ENCODE data around the gene TBATA. TPM values are rescaled to one million over a fixed set of nuclear protein-coding genes. Genes with fewer than 3 reads are reported as not detected.

The TBATA gene
- total and polyA plus RNA-seq, 10 donors: 0.45 to 2.9 (median 0.63) TPM; not detected in 2

DNA sequence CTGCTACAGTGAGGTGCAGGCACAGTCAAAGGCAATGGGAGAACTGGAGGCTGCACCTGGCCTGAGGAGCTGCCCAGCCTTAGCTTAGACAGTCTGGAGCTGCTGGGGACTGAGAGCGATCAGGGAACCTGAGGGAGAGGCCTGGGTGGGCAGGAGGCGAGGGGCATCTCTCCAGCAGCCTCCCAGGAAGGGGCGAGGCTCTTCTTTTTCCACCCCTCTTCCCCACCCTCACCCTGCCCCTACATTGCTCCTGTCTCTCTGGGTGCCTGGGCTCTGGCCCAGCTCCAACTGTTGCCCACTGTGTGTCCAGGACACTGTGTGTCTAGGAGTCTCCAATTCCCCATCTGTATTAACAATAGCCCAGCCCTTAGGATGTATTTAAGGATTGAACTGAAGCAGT is 36.9 kb downstream of the TBATA start:
- Histone ChIP-seq H3K27ac (no peak overlapping the region), H3K36me3 (no peaks in the 10 kb centered on the region), H3K4me3 (no peak overlapping the region), H3K9me3 (no peaks in the 10 kb centered on the region), H3K27me3 (replicated peaks in 1 of 7) (no peaks in the 10 kb centered on the region), H3K4me1 (peaks cover 0 to 4% (median under 1%) of the 10 kb centered on the region in 6 donors)
- intact Hi-C loops (cut with DNase I; ENCODE audit: low total_unique reads): no loop called here
- TF ChIP-seq POLR2AphosphoS5 (IDR thresholded peaks at IDR 0.05) (no peak), POLR2A (IDR thresholded peaks at IDR 0.05) (no peak)
- TF ChIP-seq, protein P1, sequence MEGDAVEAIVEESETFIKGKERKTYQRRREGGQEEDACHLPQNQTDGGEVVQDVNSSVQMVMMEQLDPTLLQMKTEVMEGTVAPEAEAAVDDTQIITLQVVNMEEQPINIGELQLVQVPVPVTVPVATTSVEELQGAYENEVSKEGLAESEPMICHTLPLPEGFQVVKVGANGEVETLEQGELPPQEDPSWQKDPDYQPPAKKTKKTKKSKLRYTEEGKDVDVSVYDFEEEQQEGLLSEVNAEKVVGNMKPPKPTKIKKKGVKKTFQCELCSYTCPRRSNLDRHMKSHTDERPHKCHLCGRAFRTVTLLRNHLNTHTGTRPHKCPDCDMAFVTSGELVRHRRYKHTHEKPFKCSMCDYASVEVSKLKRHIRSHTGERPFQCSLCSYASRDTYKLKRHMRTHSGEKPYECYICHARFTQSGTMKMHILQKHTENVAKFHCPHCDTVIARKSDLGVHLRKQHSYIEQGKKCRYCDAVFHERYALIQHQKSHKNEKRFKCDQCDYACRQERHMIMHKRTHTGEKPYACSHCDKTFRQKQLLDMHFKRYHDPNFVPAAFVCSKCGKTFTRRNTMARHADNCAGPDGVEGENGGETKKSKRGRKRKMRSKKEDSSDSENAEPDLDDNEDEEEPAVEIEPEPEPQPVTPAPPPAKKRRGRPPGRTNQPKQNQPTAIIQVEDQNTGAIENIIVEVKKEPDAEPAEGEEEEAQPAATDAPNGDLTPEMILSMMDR (IDR thresholded peaks at IDR 0.05 in 8 of 11, conservative IDR thresholded peaks at IDR 0.05 in 3 of 11): no peak
- DNase-seq: peak; percentile 31
- WGBS, 5 donors: 87 to 94% (median 90%) methylated on average over 2 to 3 of the region's 3 CpGs

DNA sequence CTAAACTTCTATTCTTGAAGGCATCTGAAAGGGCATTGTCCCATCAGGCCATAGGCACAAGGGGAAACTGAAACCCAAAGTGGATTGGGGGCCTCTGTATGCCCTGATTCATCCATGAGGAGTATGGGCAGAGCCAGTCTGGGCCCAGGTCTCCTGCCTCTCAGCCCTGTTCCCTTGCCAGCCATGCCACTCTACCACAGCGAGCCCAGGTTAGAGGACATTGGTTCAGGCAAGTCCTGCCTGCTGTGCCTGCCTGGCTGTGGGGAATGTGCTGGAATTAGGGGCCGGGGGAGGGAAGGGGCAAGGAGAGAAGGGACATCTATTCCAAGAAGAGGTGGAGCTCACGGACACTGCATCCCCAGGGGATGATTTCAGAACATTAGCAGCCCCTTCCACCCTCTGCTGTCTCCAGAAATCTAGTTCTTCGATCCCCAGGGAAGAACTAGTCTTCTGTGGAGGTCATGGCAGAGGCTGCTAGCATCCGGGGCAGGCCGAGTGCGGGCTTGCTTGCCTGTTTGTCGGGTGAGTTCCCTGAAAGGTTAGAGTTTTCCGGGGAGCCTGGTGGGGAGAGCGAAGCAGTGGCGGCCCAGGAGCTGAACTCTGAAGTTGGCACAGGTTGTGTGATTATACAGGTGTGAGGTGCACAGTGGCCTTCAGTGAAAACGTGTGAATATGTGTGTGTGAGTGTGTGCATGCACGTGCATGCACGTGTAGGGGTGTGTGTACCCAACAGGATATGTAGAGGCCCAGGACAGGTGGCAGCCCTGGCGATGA is 37.8 kb downstream of the TBATA start:
- no peak overlapping the region for H3K4me3 ChIP-seq

DNA sequence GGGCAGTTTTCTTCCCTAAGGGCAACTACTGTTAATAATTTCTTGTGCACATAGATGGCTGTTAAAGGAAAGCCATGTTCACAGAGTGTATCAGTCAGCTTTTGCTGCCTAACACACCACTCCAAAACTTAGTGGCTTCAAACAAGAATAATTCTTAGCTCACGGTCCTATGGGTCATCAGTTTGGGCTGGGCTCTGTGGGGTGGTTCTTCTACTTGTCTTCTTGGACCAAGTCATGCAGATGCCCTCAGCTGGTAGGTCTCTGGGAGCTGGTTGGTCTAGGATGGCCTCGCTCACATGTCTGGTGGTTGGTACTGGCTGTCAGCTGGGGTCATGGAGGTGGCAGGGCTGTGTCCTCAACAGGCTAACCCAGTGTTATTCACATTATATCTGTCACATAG is 39.6 kb downstream of the TBATA start:
- Histone ChIP-seq H3K4me3 (no peak overlapping the region), H3K4me1 (peaks cover 0 to 18% (median 10%) of the 10 kb centered on the region in 6 donors), H3K9me3 (no peaks in the 10 kb centered on the region), H3K27me3 (replicated peaks in 1 of 7) (no peaks in the 10 kb centered on the region), H3K27ac (no peak overlapping the region), H3K36me3 (no peaks in the 10 kb centered on the region)
- no peak for TF ChIP-seq POLR2A (IDR thresholded peaks at IDR 0.05)
- no peak for TF ChIP-seq POLR2AphosphoS5 (IDR thresholded peaks at IDR 0.05)
- TF ChIP-seq, protein P1 (IDR thresholded peaks at IDR 0.05 in 8 of 11, conservative IDR thresholded peaks at IDR 0.05 in 3 of 11): no peak
- peak; percentile 22 for DNase-seq
- intact Hi-C loops (cut with DNase I; ENCODE audit: low total_unique reads): no loop called here
- WGBS, 5 donors: 67 to 92% (median 92%) methylated on average over 2 of the region's 2 CpGs

More for the DNA sequence above, 37.8 kb downstream of the TBATA start:
- Histone ChIP-seq H3K4me1 (peaks cover 0 to 13% (median 7%) of the 10 kb centered on the region in 6 donors), H3K27ac (no peak overlapping the region), H3K9me3 (no peaks in the 10 kb centered on the region), H3K27me3 (replicated peaks in 1 of 7) (no peaks in the 10 kb centered on the region), H3K36me3 (no peaks in the 10 kb centered on the region)
- DNase-seq: peak; percentile 61
- TF ChIP-seq, protein P1 (IDR thresholded peaks at IDR 0.05 in 8 of 11, conservative IDR thresholded peaks at IDR 0.05 in 3 of 11): no peak
- TF ChIP-seq POLR2A (IDR thresholded peaks at IDR 0.05) (no peak), POLR2AphosphoS5 (IDR thresholded peaks at IDR 0.05) (no peak)
- WGBS, 5 donors: 79 to 89% (median 83%) methylated on average over 15 of the region's 15 CpGs
- intact Hi-C loops (cut with DNase I; ENCODE audit: low total_unique reads): no loop called here

DNA sequence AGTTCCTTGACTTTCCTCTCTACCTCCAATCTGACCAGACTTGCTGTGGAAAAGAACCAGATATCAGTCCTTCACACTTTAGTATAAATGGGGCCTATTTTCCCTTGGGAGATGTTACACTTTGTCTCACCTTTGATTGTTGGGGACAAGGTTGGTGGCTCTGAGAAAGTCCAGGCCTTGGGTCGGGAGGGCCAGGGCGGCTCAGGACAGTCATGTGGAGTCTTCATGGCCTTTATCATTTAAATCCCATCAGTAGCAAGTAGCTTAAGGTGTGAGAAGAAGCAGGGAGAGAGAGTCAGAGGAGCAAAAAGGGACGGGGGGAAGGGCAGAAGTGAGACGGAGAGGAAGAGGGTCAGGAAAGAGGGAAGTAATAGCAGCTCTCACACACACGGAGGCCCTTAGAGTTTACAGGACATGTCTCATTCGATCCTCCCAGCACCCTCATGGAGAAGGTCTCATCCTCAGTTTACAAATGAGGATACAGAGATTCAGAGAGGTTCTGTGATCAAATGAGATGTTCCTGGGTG is 40.5 kb downstream of the TBATA start:
- H3K4me1 ChIP-seq: peaks cover 0 to 18% (median 10%) of the 10 kb centered on the region in 6 donors
- whole genome bisulfite sequencing, 5 donors: 43 to 57% (median 52%) methylated on average over 6 of the region's 6 CpGs
- peak; percentile 15 for DNase-seq
- intact Hi-C loops (cut with DNase I; ENCODE audit: low total_unique reads): no loop called here
- H3K4me3 ChIP-seq: no peak overlapping the region
- H3K27ac ChIP-seq: no peak overlapping the region
- H3K27me3 ChIP-seq (replicated peaks in 1 of 7): no peaks in the 10 kb centered on the region
- no peaks in the 10 kb centered on the region for H3K9me3 ChIP-seq
- no peak for TF ChIP-seq POLR2AphosphoS5 (IDR thresholded peaks at IDR 0.05)
- no peaks in the 10 kb centered on the region for H3K36me3 ChIP-seq

Data from spleen (tissue), 11 donors.